HCT116 (cell line): Measurements from ENCODE around the gene GAL3ST3. TPM values are rescaled to one million over a fixed set of nuclear protein-coding genes. Genes with fewer than 3 reads are reported as not detected.

Experiments used
- ATAC-seq: fragments of 200-7000 bp; cut with Tn5 transposase; 2 replicates; pipeline ENCODE4 v1.9.1; 2020; ENCODE audit warnings: mild to moderate bottlenecking, moderate library complexity
- BruUV-seq: library from RNA; stranded (reverse); fragments of 400-500 nt; replicated peaks from 2 replicates; lab custom pipeline; 2021; lab: Mats Ljungman, UMichigan
- CTCF ChIA-PET: fragments of 300-600 bp; sonication (Branson Sonifier 250); formaldehyde crosslinking; loops from one replicate; lab custom pipeline; 2021; ENCODE audit warnings: antibody characterized with exemption; lab: Charles Lee
- POLR2A ChIA-PET: fragments of 300-600, 350-600 bp; sonication (Branson Sonifier 250); formaldehyde crosslinking; loops from one replicate; lab custom pipeline; 2021; ENCODE audit warnings: antibody characterized with exemption; lab: Charles Lee
- RAD21 ChIA-PET, 2 experiments: fragments of 300-600 bp; sonication (Branson Sonifier 250); formaldehyde crosslinking; loops; one replicate each; lab custom pipeline; 2023; ENCODE audit warnings: low total read pairs in 2 of 2; ENCODE audit not compliant: uncharacterized antibody in 2 of 2, unreplicated experiment in 2 of 2, low non-redundant PET in 1 of 2; lab: Charles Lee
- DNase-seq: peaks from one replicate; pipeline ENCODE4 v3.0.0-alpha.2; 2010; ENCODE audit warnings: low read depth, low spot score
- H2AFZ ChIP-seq: fragments of 200-600 bp; shearing (Covaris generic), sonication (generic); 2 replicates; pipeline ENCODE4 v1.6.1; 2017; ENCODE audit warnings: low read depth, mixed run types, mixed read lengths, antibody characterized with exemption, low read length; ENCODE audit not compliant: poor library complexity, severe bottlenecking
- H3K27ac ChIP-seq: 2 replicates; pipeline ENCODE4 v1.5.1; 2012; ENCODE audit warnings: low read depth, low read length
- H3K27me3 ChIP-seq: fragments of 200-600 bp; sonication (generic); 2 replicates; pipeline ENCODE4 v1.6.1; 2016; ENCODE audit warnings: mixed run types, low read length, mixed read lengths; ENCODE audit not compliant: insufficient read depth
- H3K36me3 ChIP-seq, 2 experiments: fragments of 200-500 bp in 1 of 2; fragments of 200-600 bp in 1 of 2; sonication (Bioruptor generic) in 1 of 2; sonication (generic) in 1 of 2; 2 replicates each; pipeline versions ENCODE4 v1.5.1 to v1.6.1; 2014 to 2016; ENCODE audit warnings: low read length in 2 of 2, inconsistent platforms in 1 of 2, mixed read lengths in 1 of 2, mixed run types in 1 of 2; ENCODE audit not compliant: insufficient read depth in 2 of 2, control insufficient read depth in 1 of 2
- H3K4me1 ChIP-seq, 2 experiments: fragments of 200-600 bp in 1 of 2; sonication (generic) in 1 of 2; 2 replicates each; pipeline versions ENCODE4 v1.5.1 to v1.6.1; 2012 to 2017; ENCODE audit warnings: low read length in 2 of 2, inconsistent platforms in 1 of 2, mild to moderate bottlenecking in 1 of 2, mixed read lengths in 1 of 2, mixed run types in 1 of 2, moderate library complexity in 1 of 2; ENCODE audit not compliant: insufficient read depth in 2 of 2, control insufficient read depth in 1 of 2
- H3K4me2 ChIP-seq: fragments of 200-600 bp; sonication (generic); 2 replicates; pipeline ENCODE4 v1.6.1; 2017; ENCODE audit warnings: mixed run types, low read length, mixed read lengths
- H3K4me3 ChIP-seq, 2 experiments: fragments of 200-600 bp in 1 of 2; sonication (generic) in 1 of 2; replicated peaks in 1 of 2; 2 replicates each; pipeline ENCODE4 v1.5.1; 2011 to 2016; ENCODE audit warnings: low read length in 2 of 2, control low read depth in 1 of 2, low read depth in 1 of 2, mild to moderate bottlenecking in 1 of 2, mixed read lengths in 1 of 2, mixed run types in 1 of 2
- H3K79me2 ChIP-seq: fragments of 200-600 bp; sonication (generic); 2 replicates; pipeline ENCODE4 v1.6.1; 2017; ENCODE audit warnings: mild to moderate bottlenecking, mixed run types, low read length, moderate library complexity, mixed read lengths; ENCODE audit not compliant: insufficient read depth
- H3K9ac ChIP-seq: fragments of 200-600 bp; sonication (generic); 2 replicates; pipeline ENCODE4 v1.6.1; 2016; ENCODE audit warnings: low read length, mixed read lengths
- H3K9me2 ChIP-seq: fragments of 200-600 bp; sonication (generic), shearing (Covaris generic); 2 replicates; pipeline ENCODE4 v1.6.1; 2017; ENCODE audit warnings: mixed run types, mild to moderate bottlenecking, moderate library complexity; ENCODE audit not compliant: insufficient read depth
- H3K9me3 ChIP-seq, 2 experiments: fragments of 200-500 bp in 1 of 2; fragments of 200-600 bp in 1 of 2; sonication (Bioruptor generic) in 1 of 2; sonication (generic) in 1 of 2; 2 replicates each; pipeline ENCODE4 v1.6.1; 2014 to 2017; ENCODE audit warnings: low read length in 2 of 2, mixed read lengths in 2 of 2, inconsistent platforms in 1 of 2, low read depth in 1 of 2, mild to moderate bottlenecking in 1 of 2, mixed run types in 1 of 2, moderate library complexity in 1 of 2; ENCODE audit not compliant: control insufficient read depth in 1 of 2, insufficient read depth in 1 of 2
- H4K20me1 ChIP-seq: fragments of 200-600 bp; sonication (generic), shearing (Covaris generic); 2 replicates; pipeline ENCODE4 v1.6.1; 2017; ENCODE audit warnings: mixed run types, mild to moderate bottlenecking, moderate library complexity; ENCODE audit not compliant: insufficient read depth
- CEBPB ChIP-seq: IDR thresholded peaks from 2 replicates; pipeline ENCODE4 v1.6.1; 2012; ENCODE audit warnings: low read depth
- EGR1 ChIP-seq: IDR thresholded peaks from 2 replicates; pipeline ENCODE4 v1.6.1; 2012; ENCODE audit warnings: low read depth
- EZH2 ChIP-seq: fragments of 200-600 bp; sonication (generic); IDR thresholded peaks from 2 replicates; pipeline ENCODE4 v1.6.1; 2017; ENCODE audit warnings: antibody characterized with exemption, mixed run types
- POLR2AphosphoS5 ChIP-seq: IDR thresholded peaks from 2 replicates; pipeline ENCODE4 v1.6.1; 2011; ENCODE audit warnings: mild to moderate bottlenecking, low read depth, low read length, moderate library complexity
- SRF ChIP-seq: IDR thresholded peaks from 2 replicates; pipeline ENCODE4 v1.6.1; 2012; ENCODE audit warnings: low read depth
- TCF7L2 ChIP-seq: IDR thresholded peaks from 2 replicates; pipeline ENCODE4 v1.7.0; 2011; ENCODE audit warnings: borderline replicate concordance, inconsistent platforms; ENCODE audit not compliant: insufficient read depth, insufficient read length; ENCODE audit errors: extremely low read depth
- YY1 ChIP-seq: IDR thresholded peaks from 2 replicates; pipeline ENCODE4 v1.6.1; 2011; ENCODE audit warnings: low read length, low read depth, moderate library complexity, mild to moderate bottlenecking; ENCODE audit not compliant: insufficient replicate concordance; ENCODE audit errors: extremely low read depth
- ZFX ChIP-seq: fragments of 450-650 bp; IDR thresholded peaks from 2 replicates; pipeline ENCODE4 v1.6.1; 2017
- ZNF274 ChIP-seq: fragments of 200-500 bp; sonication (Bioruptor generic); IDR thresholded peaks from 2 replicates; pipeline ENCODE4 v1.6.1; 2014; ENCODE audit warnings: mild to moderate bottlenecking, low read depth, low read length, inconsistent platforms
- intact Hi-C: fragments of 100-400 bp; cut with micrococcal nuclease; formaldehyde crosslinking; loops from 2 replicates; pipeline ENCODE4 v1.10.0; 2022
- total RNA-seq: library from RNA; stranded (reverse); gene quantifications from one replicate; pipeline ENCODE4 v1.2.1, GENCODE V29; 2021; ENCODE audit not compliant: unreplicated experiment
- TF ChIP-seq, protein P1 (sequence below): IDR thresholded peaks from 2 replicates; pipeline ENCODE4 v1.6.1; 2012
- TF ChIP-seq, protein P2 (sequence below): IDR thresholded peaks from 2 replicates; pipeline ENCODE4 v1.6.1; 2011; ENCODE audit warnings: mild to moderate bottlenecking, low read length, moderate library complexity; ENCODE audit not compliant: insufficient replicate concordance; ENCODE audit errors: extremely low read depth
- TF ChIP-seq, protein P3 (sequence below): IDR thresholded peaks from 2 replicates; pipeline ENCODE4 v1.6.1; 2012
- TF ChIP-seq, protein P4 (sequence below), 3 experiments: fragments of 200-600 bp in 1 of 3; sonication (generic) in 1 of 3; IDR thresholded peaks in 2 of 3; conservative IDR thresholded peaks in 1 of 3; 2 replicates each; pipeline ENCODE4 v1.5.1; 2012 to 2017; ENCODE audit warnings: low read depth in 2 of 3, low read length in 2 of 3, antibody characterized with exemption in 1 of 3, borderline replicate concordance in 1 of 3, control low read depth in 1 of 3, mild to moderate bottlenecking in 1 of 3, mixed read lengths in 1 of 3, mixed run types in 1 of 3, moderate library complexity in 1 of 3; ENCODE audit not compliant: insufficient read depth in 1 of 3

The GAL3ST3 gene
- total RNA-seq, 1 experiment from 2014 or later = not detected

DNA sequence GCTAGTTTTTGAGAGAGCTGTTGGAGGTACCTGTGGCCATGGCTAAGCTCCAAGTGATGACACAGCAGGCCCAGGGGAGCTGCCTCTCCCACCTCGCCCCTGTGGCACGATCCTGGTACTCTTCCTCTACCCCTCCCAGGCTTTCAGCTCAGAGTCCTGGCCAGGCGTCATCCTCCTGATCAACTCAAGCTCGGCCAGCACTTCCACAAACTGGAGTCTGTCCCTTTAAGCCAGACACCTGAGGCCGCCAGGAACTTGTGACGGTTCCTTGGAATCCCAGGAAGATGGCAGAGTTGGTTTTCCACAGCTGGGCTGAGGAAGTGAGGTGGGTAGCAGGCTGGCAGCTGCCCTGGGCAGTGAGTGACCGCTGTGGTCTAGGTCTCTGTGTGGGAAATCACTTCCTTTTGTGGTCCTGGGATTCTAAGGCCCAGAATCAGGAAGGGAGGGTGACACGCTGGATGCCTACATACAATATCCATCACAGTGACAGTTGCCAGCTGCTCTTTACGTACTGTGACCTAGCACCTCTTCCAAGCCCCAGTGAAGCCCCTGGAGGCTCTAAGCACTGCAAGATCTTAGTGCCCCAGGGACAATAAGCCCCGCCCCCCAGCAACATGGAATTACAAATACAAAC is 40.4 kb downstream of the GAL3ST3 start:
- ChIA-PET RAD21 (no interaction called here), POLR2A (interaction anchor here (1.1 kb wide), 2 partner anchors 59 to 119 kb away, joined by 4 read pairs; partner anchors contain the start of gene CCDC85B), CTCF (interaction anchor here (0.6 to 1.3 kb wide), 2 partner anchors 14 to 149 kb away, joined by 3 to 5 read pairs; partner anchors contain the start of gene MUS81)
- DNase-seq (no peak), ATAC-seq (no peak)
- peaks cover 20% of the 10 kb centered on the region for H3K79me2 ChIP-seq
- H3K9ac ChIP-seq = peak overlapping the region; percentile 11
- peaks cover 11 to 21% of the 10 kb centered on the region in 2 experiments for H3K36me3 ChIP-seq
- H3K4me3 ChIP-seq = no peak overlapping the region
- intact Hi-C loops = no loop called here
- BruUV-seq = no TSS peak
- no peaks in the 10 kb centered on the region for H3K9me3 ChIP-seq
- no peaks in the 10 kb centered on the region for H3K27me3 ChIP-seq
- TF ChIP-seq ZNF274 (no peak), SRF (no peak), EGR1 (no peak), TCF7L2 (no peak), ZFX (no peak), YY1 (no peak), CEBPB (no peak), EZH2 (no peak), POLR2AphosphoS5 (no peak)
- TF ChIP-seq, protein P1, sequence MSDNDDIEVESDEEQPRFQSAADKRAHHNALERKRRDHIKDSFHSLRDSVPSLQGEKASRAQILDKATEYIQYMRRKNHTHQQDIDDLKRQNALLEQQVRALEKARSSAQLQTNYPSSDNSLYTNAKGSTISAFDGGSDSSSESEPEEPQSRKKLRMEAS = no peak
- TF ChIP-seq, protein P2, sequence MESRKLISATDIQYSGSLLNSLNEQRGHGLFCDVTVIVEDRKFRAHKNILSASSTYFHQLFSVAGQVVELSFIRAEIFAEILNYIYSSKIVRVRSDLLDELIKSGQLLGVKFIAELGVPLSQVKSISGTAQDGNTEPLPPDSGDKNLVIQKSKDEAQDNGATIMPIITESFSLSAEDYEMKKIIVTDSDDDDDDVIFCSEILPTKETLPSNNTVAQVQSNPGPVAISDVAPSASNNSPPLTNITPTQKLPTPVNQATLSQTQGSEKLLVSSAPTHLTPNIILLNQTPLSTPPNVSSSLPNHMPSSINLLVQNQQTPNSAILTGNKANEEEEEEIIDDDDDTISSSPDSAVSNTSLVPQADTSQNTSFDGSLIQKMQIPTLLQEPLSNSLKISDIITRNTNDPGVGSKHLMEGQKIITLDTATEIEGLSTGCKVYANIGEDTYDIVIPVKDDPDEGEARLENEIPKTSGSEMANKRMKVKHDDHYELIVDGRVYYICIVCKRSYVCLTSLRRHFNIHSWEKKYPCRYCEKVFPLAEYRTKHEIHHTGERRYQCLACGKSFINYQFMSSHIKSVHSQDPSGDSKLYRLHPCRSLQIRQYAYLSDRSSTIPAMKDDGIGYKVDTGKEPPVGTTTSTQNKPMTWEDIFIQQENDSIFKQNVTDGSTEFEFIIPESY = no peak
- TF ChIP-seq, protein P3, sequence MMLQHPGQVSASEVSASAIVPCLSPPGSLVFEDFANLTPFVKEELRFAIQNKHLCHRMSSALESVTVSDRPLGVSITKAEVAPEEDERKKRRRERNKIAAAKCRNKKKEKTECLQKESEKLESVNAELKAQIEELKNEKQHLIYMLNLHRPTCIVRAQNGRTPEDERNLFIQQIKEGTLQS = no peak
- TF ChIP-seq, protein P4, sequence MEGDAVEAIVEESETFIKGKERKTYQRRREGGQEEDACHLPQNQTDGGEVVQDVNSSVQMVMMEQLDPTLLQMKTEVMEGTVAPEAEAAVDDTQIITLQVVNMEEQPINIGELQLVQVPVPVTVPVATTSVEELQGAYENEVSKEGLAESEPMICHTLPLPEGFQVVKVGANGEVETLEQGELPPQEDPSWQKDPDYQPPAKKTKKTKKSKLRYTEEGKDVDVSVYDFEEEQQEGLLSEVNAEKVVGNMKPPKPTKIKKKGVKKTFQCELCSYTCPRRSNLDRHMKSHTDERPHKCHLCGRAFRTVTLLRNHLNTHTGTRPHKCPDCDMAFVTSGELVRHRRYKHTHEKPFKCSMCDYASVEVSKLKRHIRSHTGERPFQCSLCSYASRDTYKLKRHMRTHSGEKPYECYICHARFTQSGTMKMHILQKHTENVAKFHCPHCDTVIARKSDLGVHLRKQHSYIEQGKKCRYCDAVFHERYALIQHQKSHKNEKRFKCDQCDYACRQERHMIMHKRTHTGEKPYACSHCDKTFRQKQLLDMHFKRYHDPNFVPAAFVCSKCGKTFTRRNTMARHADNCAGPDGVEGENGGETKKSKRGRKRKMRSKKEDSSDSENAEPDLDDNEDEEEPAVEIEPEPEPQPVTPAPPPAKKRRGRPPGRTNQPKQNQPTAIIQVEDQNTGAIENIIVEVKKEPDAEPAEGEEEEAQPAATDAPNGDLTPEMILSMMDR (IDR thresholded peaks at IDR 0.05 in 2 of 3, conservative IDR thresholded peaks at IDR 0.05 in 1 of 3; ENCODE audit: borderline replicate concordance in 1 of 3, insufficient read depth in 1 of 3, low read depth in 2 of 3, low read length in 2 of 3) = no peak
- H2AFZ ChIP-seq = no peak overlapping the region
- no peaks in the 10 kb centered on the region for H3K9me2 ChIP-seq
- no peaks in the 10 kb centered on the region for H4K20me1 ChIP-seq
- peak overlapping the region; percentile 36 for H3K4me2 ChIP-seq
- peaks cover 52 to 90% of the 10 kb centered on the region in 2 experiments for H3K4me1 ChIP-seq
- peak overlapping the region; percentile 46 for H3K27ac ChIP-seq
